ENCODE measurements around the gene IGFBP2.
"Not testable (repeated sequence)": the region's sequence is repeated elsewhere in the genome, so short reads cannot be mapped to it uniquely, and the experiment has no call there.

The IGFBP2 gene, protein sequence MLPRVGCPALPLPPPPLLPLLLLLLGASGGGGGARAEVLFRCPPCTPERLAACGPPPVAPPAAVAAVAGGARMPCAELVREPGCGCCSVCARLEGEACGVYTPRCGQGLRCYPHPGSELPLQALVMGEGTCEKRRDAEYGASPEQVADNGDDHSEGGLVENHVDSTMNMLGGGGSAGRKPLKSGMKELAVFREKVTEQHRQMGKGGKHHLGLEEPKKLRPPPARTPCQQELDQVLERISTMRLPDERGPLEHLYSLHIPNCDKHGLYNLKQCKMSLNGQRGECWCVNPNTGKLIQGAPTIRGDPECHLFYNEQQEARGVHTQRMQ

GRCh38 chr2:216632952-216633615 is at the start of gene IGFBP2:
TSS of gene IGFBP2 (plus strand) at chr2:216633420. CDS start at chr2:216633524, 104 bp downstream.
- DNase-seq (ENCODE audit: low spot score): no peak

GRCh38 chr2:216583606-216584005 is 49.6 kb upstream of the IGFBP2 start:
- DNase-seq (ENCODE audit: low spot score): no peak

DNA sequence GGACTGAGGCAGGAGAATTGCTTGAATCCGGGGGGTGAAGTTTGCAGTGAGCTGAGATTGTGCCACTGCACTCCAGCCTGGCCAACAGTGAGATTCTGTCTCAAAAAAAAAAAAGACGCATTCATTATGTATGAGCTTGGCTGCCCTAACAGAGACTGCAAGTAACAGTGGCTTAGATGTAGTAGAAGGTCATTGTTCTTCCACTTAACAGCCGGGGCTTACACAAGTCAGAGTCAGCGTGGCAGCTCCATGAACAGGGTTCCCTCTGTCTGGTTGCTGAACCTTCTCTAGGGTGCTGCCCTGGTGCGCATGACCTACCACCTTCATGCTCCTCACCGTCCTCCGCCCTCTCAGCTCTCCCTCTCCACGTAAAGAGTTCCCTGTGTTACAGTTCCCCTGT is 49.1 kb upstream of the IGFBP2 start:
- DNase-seq (ENCODE audit: low spot score): peak; percentile 72

DNA sequence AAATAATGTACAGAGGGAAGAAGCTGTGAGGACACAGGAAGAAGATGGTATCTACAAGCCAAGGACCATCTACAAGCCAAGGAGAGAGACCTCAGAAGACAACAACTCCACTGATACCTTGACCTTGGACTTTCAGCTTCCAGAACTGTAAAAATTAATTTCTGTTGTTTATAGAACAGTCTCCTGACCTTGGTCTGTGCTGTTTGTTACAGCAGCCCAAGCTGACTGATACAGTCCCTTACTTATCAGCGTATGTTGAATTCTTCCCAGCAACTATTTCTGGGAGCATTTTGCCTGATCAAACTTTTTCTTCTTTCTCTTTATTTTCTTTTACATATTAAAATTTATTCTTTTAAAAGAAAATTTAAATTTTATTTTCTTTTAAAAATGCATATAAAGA is 47.8 kb upstream of the IGFBP2 start:
- no peak for DNase-seq (ENCODE audit: low spot score)

DNA sequence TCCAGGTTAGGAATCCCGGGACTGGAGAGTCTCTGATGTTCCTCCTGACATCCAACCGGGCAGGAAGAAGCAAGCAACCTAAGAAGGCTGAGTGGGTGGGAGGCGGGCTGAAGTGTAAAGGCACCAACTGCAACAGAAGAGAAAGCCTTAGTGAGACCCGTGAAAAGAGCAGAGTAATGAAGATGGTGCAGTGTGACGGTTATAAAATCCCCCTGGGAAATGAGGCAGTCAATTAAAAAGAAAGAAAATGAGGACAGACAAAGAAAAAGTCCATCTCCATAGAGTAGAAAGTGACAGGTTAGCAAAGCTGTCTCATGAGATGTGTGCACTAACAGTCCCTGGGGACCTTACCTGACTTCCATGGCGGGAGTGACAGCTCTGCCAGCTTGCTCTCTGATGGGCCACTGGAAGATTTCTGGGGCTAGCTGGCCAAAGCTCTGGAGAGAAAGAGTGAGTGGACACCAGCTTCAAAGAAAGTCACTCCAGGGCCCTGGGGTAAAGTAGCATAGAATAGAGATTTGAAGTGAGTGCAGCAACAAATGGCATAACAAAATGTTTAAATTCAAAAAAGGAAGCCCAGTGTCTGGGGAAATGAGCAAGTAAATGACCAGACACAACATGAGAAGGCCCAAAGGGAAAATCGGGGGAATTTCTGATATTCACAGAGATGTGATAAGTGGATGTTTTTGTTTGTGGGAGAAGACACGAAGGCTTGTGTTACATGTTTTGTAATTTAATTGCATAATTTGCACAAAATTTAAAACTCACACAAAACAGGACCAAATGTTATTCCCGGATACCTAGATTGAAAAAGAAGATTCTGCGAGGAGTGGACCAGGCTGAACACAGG is 44.1 kb upstream of the IGFBP2 start:
- no peak for DNase-seq (ENCODE audit: low spot score)

DNA sequence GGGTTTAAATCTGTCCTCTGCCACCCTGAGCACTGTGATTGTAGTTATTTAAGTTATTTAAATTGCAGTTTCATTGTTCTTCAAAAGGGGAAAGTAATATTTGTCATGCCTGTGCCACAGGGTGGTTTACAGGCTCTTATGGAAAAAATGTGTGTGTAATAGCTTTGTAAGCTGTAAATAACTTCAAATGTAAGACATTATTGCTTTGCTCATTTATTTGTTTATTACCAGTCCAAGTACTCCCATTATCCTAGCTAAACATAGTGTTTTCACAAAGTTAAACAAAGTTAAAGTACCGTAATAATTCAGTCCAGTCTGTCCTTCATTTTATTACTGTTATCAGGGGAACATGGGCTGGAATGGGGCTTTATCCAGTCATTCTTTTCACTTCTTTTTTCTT is 43.4 kb upstream of the IGFBP2 start:
- DNase-seq (ENCODE audit: low spot score): no peak

GRCh38 chr2:216590780-216591179 is 42.4 kb upstream of the IGFBP2 start:
- DNase-seq (ENCODE audit: low spot score): no peak

DNA sequence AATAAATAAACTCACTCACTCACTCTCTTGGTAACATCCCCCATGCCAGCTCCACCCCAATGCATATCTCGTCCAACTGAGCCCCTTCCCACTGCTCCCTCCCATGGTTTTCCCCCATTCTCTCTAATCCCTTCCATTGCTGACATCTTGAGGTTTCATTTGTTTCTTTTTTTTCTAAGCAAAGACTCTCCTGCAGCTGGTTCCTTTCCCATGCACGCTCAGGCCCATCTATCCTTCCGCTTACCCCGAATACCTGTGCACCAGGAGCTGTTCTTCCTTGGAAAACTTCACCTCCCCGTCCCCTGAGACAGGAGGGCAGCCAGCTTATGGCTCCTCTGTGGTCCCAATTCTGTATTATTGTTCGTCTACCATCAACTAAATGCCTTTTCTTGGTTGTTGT is 41.7 kb upstream of the IGFBP2 start:
- no peak for DNase-seq (ENCODE audit: low spot score)

DNA sequence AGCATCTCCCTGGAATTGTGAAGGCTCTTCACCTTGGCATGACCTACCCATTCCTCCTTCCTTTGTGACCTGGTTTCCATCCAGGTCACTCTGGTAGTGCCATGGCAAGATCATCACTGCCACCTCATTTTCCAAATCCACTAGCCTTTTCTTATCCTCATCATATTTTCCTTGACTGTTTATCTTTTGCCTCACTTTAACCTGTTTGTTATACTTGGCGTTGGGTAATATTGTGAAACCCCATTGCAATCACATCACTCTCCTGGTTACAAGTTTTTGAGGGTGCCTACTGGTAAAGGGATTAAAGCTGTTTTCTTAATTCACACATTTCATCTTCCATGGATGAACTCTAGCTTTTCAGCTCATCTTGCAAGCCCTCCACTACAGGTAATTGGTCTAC is 39.1 kb upstream of the IGFBP2 start:
- DNase-seq (ENCODE audit: low spot score): no peak

DNA sequence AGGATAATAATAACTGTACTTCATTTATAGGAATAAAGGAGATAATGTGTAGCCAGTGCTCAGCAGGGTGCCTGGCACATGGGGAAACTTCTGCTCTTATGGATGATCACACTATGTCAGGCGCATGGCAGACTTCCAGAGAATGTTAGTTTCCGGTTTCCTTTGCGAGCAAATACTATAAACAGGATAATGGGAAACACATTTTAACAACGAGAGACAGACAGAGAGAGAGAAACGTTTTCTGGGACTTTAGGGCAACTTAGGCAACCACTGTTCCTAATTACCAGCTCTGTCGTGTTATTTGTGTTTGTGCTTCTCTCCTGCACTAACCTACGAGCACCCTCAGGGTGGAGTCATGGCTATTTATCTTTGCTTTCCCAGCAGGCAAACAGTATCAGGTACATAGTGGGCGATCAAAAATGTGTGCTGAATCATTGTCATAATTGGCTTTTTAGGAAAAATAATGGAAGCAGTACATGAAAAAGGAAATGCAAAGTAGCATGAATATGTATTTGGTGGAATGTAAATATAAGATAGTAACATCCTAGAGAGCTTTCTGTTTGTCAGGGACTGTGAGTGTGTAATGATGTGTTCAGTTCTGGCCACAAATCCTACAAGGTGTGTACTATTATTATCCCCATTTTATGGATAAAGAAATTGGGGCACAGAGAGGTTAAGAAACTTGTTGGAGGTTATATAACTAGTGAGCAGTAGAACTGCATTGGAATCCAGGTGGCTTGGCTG is 36.8 kb upstream of the IGFBP2 start:
- DNase-seq (ENCODE audit: low spot score): peak; percentile 40

DNA sequence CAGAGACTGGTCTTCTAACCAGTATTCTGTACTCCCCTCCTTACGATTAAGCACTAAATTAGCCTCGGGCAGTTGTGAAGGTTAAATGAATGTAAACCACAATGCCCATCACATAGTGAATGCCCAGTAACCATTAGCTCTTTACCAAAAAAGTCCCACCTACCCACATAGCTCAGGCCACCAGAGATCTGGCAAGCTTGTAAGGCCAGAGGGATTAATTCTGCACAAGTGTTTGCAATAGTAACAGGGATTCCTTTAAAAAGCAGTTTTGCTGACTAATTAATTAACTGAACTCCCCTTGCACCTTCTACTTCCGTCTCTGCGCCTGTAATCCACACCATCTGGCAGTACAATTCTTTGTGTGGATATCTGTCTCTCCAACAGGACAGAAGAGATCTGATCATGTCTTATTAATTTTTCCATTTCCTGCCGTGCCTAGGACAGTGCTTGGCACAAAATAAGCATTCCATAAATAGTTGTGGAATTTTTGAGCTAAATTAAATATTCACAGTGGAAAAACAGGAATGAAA is 36.2 kb upstream of the IGFBP2 start:
- DNase-seq (ENCODE audit: low spot score): peak; percentile 35

DNA sequence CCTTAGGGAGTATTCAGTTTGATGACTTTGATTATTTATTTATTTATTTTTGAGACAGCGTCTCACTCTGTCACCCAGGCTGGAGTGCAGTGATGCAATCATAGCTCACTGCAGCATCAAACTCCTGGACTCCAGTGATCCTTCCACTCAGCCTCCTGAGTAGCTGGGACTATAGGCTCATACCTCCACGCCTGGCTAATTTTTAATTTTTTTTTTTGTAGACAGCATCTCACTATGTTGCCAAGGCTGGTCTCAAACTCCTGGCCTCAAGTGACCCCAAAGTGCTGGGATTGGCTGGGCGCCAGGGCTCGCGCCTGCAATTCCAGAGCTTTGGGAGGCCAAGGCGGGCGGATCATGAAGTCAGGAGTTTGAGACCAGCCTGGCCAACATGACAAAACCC is 35.4 kb upstream of the IGFBP2 start:
- DNase-seq (ENCODE audit: low spot score): not testable (repeated sequence)

GRCh38 chr2:216601632-216602409 is 31.4 kb upstream of the IGFBP2 start:
- DNase-seq (ENCODE audit: low spot score): no peak

- no peak for DNase-seq (ENCODE audit: low spot score)
Observed at GRCh38 chr2:216603010-216603883, 30.0 kb upstream of the IGFBP2 start.

DNA sequence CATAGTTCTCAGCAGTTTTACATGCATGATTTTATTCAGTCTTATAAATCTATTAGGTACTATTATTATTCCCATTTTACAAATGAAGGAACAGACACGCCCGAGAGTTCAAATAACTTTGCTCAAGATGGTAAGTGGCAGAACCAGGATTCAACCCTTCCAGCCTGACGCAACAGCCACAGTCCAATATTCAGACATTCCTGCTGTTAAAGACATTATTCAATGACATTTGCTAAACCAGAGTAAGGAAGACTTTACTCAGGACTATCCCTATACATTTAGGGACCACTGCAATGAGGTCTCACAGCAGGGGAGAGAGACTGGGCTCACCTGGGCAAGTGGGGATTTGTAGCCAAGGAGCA is 29.4 kb upstream of the IGFBP2 start:
- no peak for DNase-seq (ENCODE audit: low spot score)

DNA sequence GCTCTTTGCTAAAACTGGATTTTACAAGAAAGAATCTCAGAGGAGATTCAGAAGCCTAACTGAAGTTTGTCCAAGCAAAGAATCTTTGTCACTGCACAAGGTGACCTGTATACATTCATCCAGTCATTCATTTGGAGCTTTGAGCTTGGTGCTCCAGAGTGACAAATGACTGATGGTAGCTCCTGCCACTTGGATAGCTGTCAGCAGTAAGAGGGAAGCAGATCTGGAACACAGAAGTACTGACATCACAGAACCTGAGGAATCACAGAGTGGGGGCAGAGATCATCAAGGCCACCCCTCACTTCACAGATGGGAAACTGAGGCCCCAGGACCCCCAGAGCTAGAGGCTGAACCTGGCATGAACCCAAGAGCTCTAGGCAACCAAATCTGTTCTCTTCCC is 28.8 kb upstream of the IGFBP2 start:
- no peak for DNase-seq (ENCODE audit: low spot score)

DNA sequence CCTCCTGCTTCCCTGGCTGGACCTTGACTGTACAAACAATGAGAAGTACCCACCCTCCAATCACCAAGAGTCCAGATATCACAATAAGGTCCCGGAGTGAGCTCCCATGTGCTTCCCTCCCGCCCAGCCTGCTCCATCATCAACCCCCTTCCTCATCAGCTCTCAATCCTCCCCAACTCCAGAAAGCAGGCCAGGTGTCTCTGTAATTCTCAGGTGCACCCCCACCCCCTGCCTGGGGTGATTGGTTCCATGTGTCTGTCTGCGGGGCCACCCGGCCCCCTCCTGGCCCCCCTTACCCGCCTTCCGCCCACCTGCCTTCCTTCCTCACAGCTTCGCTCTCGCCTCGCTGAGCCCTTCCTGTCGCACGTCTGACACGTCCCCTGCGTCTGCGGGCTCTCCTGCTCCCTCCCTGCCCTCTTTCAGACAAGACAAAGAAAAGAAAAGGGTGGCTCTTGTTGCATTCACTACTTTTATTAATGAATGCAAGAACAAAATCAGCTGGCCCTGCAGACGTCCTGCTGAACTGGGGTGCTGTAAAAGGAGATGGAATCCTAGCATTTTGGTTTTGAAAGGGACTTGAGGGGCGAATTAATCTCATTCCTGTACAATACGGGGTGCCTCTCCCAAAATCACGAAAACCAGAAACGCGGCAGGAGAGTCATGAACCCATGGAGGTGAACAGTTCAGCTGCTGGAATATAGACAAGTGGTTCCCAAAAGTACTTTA is 26.5 kb upstream of the IGFBP2 start:
- no peak for DNase-seq (ENCODE audit: low spot score)

- DNase-seq (ENCODE audit: low spot score): no peak
Observed at GRCh38 chr2:216607277-216607560, 26.0 kb upstream of the IGFBP2 start.

DNA sequence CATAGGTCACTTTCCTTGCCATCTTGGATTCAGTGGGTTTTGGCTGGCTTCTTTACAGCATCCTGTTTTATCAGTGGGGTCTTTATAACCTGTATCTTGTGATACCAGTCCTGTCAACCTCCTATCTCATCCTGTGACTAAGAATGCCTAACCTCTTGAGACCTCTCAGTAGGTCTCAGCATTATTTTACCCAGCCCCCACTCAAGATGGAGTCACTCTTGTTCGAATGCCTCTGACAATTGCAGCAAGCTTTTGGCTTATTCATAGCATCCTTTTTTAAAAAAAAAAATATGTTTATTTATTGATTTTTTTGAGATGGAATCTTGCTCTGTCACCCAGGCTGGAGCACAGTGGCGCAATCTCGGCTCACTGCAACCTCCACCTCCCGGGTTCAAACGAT is 24.7 kb upstream of the IGFBP2 start:
- no peak for DNase-seq (ENCODE audit: low spot score)

Measured in COLO829 (cell line).